H1 (cell line): Measurements from ENCODE around the gene EHD4. TPM values are rescaled to one million over a fixed set of nuclear protein-coding genes. Genes with fewer than 3 reads are reported as not detected.

Source experiments
- polyA plus RNA-seq, 7 experiments: library from polyadenylated mRNA; depleted of rRNA in 3 of 7; stranded (reverse) in 5 of 7; unstranded in 2 of 7; fragments of >200 nt in 5 of 7; fragments of 200-250 nt in 2 of 7; gene quantifications; 1 replicate in 5 of 7; 2 replicates in 1 of 7; 4 replicates in 1 of 7; pipeline versions ENCODE4 v1.2.1 to v1.2.3, GENCODE V29; 2011 to 2013; ENCODE audit warnings: missing spikeins in 2 of 7, mixed read lengths in 2 of 7
- total RNA-seq: library from RNA; stranded (reverse); fragmentation: NEBNext Ultra II Directional; extraction: Animal tissue kit (Norgen Biotek cat#: 25700); gene quantifications from 2 replicates; pipeline ENCODE4 v1.2.1, GENCODE V29; 2021
- TF ChIP-seq, protein P1 (sequence below), 3 experiments: IDR thresholded peaks; 1 replicate in 2 of 3; 2 replicates in 1 of 3; pipeline versions ENCODE4 v1.5.1 to v1.6.1; 2011; ENCODE audit warnings: low read length in 3 of 3, mild to moderate bottlenecking in 3 of 3, inconsistent platforms in 2 of 3, low read depth in 1 of 3, moderate library complexity in 1 of 3; ENCODE audit not compliant: insufficient read depth in 1 of 3; ENCODE audit errors: control extremely low read depth in 1 of 3

EHD4 gene
- total and polyA plus RNA-seq, 2 of the 8 experiments (the other 6 are each of a cell fraction or from before 2014, with no cell fraction given), result 17.5 to 24.5 TPM

DNA sequence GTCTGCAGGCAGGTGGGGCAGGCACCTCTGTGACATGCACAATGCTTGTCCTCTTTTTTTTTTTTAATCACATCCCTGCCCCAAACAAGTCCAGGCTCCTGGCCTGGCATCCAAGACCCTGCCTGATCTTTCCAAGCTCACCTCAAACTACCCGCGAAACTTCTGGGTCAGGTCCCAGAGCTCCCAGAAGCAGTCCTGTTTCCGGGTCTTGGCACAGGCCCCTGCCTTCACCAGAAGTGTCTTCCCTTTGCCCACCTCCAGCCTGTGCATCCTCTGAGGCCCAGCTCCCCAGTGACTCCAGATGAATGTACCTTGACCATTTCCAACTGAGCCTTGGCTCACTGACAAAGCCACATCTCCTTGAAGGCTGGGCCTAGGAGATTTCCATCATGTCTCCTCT lies 25.5 kb upstream of the EHD4 start (continued):
- TF ChIP-seq, protein P1, sequence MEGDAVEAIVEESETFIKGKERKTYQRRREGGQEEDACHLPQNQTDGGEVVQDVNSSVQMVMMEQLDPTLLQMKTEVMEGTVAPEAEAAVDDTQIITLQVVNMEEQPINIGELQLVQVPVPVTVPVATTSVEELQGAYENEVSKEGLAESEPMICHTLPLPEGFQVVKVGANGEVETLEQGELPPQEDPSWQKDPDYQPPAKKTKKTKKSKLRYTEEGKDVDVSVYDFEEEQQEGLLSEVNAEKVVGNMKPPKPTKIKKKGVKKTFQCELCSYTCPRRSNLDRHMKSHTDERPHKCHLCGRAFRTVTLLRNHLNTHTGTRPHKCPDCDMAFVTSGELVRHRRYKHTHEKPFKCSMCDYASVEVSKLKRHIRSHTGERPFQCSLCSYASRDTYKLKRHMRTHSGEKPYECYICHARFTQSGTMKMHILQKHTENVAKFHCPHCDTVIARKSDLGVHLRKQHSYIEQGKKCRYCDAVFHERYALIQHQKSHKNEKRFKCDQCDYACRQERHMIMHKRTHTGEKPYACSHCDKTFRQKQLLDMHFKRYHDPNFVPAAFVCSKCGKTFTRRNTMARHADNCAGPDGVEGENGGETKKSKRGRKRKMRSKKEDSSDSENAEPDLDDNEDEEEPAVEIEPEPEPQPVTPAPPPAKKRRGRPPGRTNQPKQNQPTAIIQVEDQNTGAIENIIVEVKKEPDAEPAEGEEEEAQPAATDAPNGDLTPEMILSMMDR (IDR thresholded peaks at IDR 0.05; ENCODE audit: control extremely low read depth in 1 of 3, insufficient read depth in 1 of 3, low read depth in 1 of 3, low read length in 3 of 3), result no peak
- TF ChIP-seq, all 59 proteins: peak for 0
